HG03280 (cell line): ENCODE results near the gene CABCOCO1.

Source experiments
- ATAC-seq: cut with Tn5 transposase; IDR thresholded peaks from one replicate; pipeline ENCODE4 v1.9.1; 2021; ENCODE audit warnings: mild to moderate bottlenecking, moderate library complexity; ENCODE audit not compliant: unreplicated experiment

CABCOCO1 gene

GRCh38 chr10:61662794-61663259 is at the start of gene CABCOCO1:
Gene CABCOCO1, plus strand, starts transcription at chr10:61662929. Its CDS starts 44 bp downstream, at chr10:61662973.
- no peak for ATAC-seq

GRCh38 chr10:61613665-61614064 is 49.1 kb upstream of the CABCOCO1 start:
- ATAC-seq, result no peak

GRCh38 chr10:61616611-61617010 is 46.1 kb upstream of the CABCOCO1 start:
- ATAC-seq, result no peak

GRCh38 chr10:61617180-61617579 is 45.5 kb upstream of the CABCOCO1 start:
- no peak for ATAC-seq

GRCh38 chr10:61617586-61617985 is 45.1 kb upstream of the CABCOCO1 start:
- ATAC-seq, result no peak

GRCh38 chr10:61618388-61618961 is 44.3 kb upstream of the CABCOCO1 start:
- ATAC-seq, result no peak

GRCh38 chr10:61620506-61620905 is 42.2 kb upstream of the CABCOCO1 start:
- ATAC-seq, result no peak

GRCh38 chr10:61621605-61622051 is 41.1 kb upstream of the CABCOCO1 start:
- no peak for ATAC-seq

GRCh38 chr10:61623161-61623560 is 39.6 kb upstream of the CABCOCO1 start:
- ATAC-seq, result no peak

- ATAC-seq, result no peak
Observed at GRCh38 chr10:61626209-61626608, 36.5 kb upstream of the CABCOCO1 start.

GRCh38 chr10:61627266-61627665 is 35.5 kb upstream of the CABCOCO1 start:
- no peak for ATAC-seq

GRCh38 chr10:61628151-61628874 is 34.4 kb upstream of the CABCOCO1 start:
- no peak for ATAC-seq

GRCh38 chr10:61628875-61629513 is 33.7 kb upstream of the CABCOCO1 start:
- ATAC-seq, result no peak

GRCh38 chr10:61629576-61629975 is 33.2 kb upstream of the CABCOCO1 start:
- ATAC-seq, result no peak

- no peak for ATAC-seq
Observed at GRCh38 chr10:61632057-61632670, 30.6 kb upstream of the CABCOCO1 start.

GRCh38 chr10:61633665-61634064 is 29.1 kb upstream of the CABCOCO1 start:
- no peak for ATAC-seq

GRCh38 chr10:61634746-61635145 is 28.0 kb upstream of the CABCOCO1 start:
- no peak for ATAC-seq

GRCh38 chr10:61635471-61635870 is 27.3 kb upstream of the CABCOCO1 start:
- ATAC-seq, result no peak

- no peak for ATAC-seq
Observed at GRCh38 chr10:61635932-61636331, 26.8 kb upstream of the CABCOCO1 start.

GRCh38 chr10:61639952-61640351 is 22.8 kb upstream of the CABCOCO1 start:
- ATAC-seq, result no peak

- ATAC-seq, result no peak
Observed at GRCh38 chr10:61640856-61641255, 21.9 kb upstream of the CABCOCO1 start.
